ENCODE results near the gene COPB1.

DNA sequence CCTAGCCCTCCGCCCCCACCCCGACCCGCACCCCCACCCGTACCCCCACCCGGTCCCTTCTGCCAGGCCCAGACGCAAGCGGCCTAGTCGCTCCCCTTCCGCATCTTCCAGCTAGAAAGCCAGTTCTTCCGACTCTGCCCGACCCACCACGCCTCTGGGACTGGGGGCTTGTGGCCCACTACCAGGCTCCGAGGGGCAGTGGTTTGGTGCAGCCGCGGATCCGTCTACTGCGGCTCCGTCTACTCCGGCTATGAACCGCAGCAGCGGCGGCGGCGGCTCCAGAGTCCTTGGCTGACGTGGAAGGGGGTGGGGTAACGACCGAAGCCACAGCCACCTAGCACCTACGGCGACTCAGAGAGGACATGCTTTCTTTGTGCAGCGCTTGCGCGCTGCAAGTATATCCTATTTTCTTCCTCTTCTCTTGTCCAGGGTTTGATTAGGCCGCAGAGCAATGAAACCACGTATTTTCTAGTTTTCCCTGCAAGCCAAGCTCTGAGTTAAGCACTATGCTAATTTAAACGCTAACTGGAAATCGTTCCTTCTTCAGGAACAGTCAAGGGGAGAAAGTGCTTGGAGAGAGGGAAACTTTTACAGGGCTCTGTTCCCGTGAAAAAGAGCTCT lies at the start of gene COPB1:
- TF ChIP-seq POLR2A (IDR thresholded peaks at IDR 0.05) (peak; percentile 71 to 74), CTCF (IDR thresholded peaks at IDR 0.05 in 4 of 5, conservative IDR thresholded peaks at IDR 0.05 in 1 of 5) (no peak)
